Measurements from ENCODE around the gene ADCY9. TPM values are rescaled to one million over a fixed set of nuclear protein-coding genes. Genes with fewer than 3 reads are reported as not detected.

ADCY9 gene
- total RNA-seq, 2 donors from 2014 or later: 1.2 to 3.3 TPM

- Mint-ChIP-seq H3K36me3 (ENCODE audit: low read depth) (no peaks in the 10 kb centered on the region), H3K4me3 (no peak overlapping the region), H3K27me3 (ENCODE audit: insufficient read depth) (no peaks in the 10 kb centered on the region), H3K4me1 (no peaks in the 10 kb centered on the region), H3K27ac (no peak overlapping the region), H3K9me3 (peaks cover 4% of the 10 kb centered on the region)
- H3K27ac ChIP-seq (ENCODE audit: low read depth, low read length): no peak overlapping the region
- no peak overlapping the region for H3K9ac ChIP-seq (ENCODE audit: extremely low read depth, low read length, poor library complexity, severe bottlenecking)
- WGBS, 2 experiments (ENCODE audit: insufficient coverage in 1 of 2, insufficient read length in 1 of 2): 93 to 94% methylated on average over 5 to 7 of the region's 7 CpGs
- H3K9me3 ChIP-seq (ENCODE audit: control insufficient read depth, low read length): no peaks in the 10 kb centered on the region
- H3K36me3 ChIP-seq (ENCODE audit: control insufficient read depth, insufficient read depth, low read length): no peaks in the 10 kb centered on the region
- no peaks in the 10 kb centered on the region for H3K27me3 ChIP-seq (ENCODE audit: control insufficient read depth, insufficient read depth, low read length, poor library complexity, severe bottlenecking)
- TF ChIP-seq, protein P1, sequence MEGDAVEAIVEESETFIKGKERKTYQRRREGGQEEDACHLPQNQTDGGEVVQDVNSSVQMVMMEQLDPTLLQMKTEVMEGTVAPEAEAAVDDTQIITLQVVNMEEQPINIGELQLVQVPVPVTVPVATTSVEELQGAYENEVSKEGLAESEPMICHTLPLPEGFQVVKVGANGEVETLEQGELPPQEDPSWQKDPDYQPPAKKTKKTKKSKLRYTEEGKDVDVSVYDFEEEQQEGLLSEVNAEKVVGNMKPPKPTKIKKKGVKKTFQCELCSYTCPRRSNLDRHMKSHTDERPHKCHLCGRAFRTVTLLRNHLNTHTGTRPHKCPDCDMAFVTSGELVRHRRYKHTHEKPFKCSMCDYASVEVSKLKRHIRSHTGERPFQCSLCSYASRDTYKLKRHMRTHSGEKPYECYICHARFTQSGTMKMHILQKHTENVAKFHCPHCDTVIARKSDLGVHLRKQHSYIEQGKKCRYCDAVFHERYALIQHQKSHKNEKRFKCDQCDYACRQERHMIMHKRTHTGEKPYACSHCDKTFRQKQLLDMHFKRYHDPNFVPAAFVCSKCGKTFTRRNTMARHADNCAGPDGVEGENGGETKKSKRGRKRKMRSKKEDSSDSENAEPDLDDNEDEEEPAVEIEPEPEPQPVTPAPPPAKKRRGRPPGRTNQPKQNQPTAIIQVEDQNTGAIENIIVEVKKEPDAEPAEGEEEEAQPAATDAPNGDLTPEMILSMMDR (conservative IDR thresholded peaks at IDR 0.05): no peak
- no peak overlapping the region for H3K4me3 ChIP-seq (ENCODE audit: low read length)
- no peaks in the 10 kb centered on the region for H3K4me1 ChIP-seq (ENCODE audit: control insufficient read depth, insufficient read depth, low read length)
- no peak for DNase-seq
Measured at GRCh38 chr16:4087990-4088577, 28.2 kb downstream of the ADCY9 start.

GRCh38 chr16:4087099-4087885 lies 28.9 kb downstream of the ADCY9 start:
- DNase-seq: no peak
- Mint-ChIP-seq H3K4me1 (no peaks in the 10 kb centered on the region), H3K4me3 (no peak overlapping the region), H3K36me3 (ENCODE audit: low read depth) (no peaks in the 10 kb centered on the region), H3K27ac (no peak overlapping the region), H3K9me3 (peaks cover 4% of the 10 kb centered on the region), H3K27me3 (ENCODE audit: insufficient read depth) (no peaks in the 10 kb centered on the region)
- no peaks in the 10 kb centered on the region for H3K36me3 ChIP-seq (ENCODE audit: control insufficient read depth, insufficient read depth, low read length)
- no peak overlapping the region for H3K27ac ChIP-seq (ENCODE audit: low read depth, low read length)
- H3K4me1 ChIP-seq (ENCODE audit: control insufficient read depth, insufficient read depth, low read length): no peaks in the 10 kb centered on the region
- TF ChIP-seq, protein P1 (conservative IDR thresholded peaks at IDR 0.05): no peak
- H3K9me3 ChIP-seq (ENCODE audit: control insufficient read depth, low read length): no peaks in the 10 kb centered on the region
- no peaks in the 10 kb centered on the region for H3K27me3 ChIP-seq (ENCODE audit: control insufficient read depth, insufficient read depth, low read length, poor library complexity, severe bottlenecking)
- H3K9ac ChIP-seq (ENCODE audit: extremely low read depth, low read length, poor library complexity, severe bottlenecking): no peak overlapping the region
- 83 to 84% methylated on average over 7 to 12 of the region's 12 CpGs for WGBS, 2 experiments (ENCODE audit: insufficient coverage in 1 of 2, insufficient read length in 1 of 2)
- no peak overlapping the region for H3K4me3 ChIP-seq (ENCODE audit: low read length)

DNA sequence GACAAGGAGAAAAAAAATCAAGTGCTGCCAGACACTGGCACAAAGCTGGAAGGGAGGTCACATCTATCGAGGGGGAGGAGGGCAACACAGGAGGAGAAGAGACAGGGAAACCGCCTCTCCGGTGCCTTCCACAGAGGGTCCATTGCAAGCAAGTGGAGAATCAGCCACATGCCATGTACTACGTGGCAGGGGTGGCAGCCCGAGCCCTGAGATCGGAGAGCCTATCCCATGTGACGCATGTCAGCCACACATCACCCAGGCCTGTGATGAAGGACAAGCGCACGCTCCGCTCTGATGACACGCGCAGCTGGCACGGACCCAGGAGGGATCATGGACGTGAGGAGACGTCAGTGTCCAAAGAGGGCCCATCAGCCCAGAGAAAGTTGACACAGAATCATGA lies 30.1 kb downstream of the ADCY9 start:
- no peak overlapping the region for H3K4me3 ChIP-seq (ENCODE audit: low read length)
- DNase-seq: no peak
- no peaks in the 10 kb centered on the region for H3K4me1 ChIP-seq (ENCODE audit: control insufficient read depth, insufficient read depth, low read length)
- Mint-ChIP-seq H3K4me1 (no peaks in the 10 kb centered on the region), H3K4me3 (no peak overlapping the region), H3K9me3 (peaks cover 4% of the 10 kb centered on the region), H3K36me3 (ENCODE audit: low read depth) (no peaks in the 10 kb centered on the region), H3K27ac (no peak overlapping the region), H3K27me3 (ENCODE audit: insufficient read depth) (no peaks in the 10 kb centered on the region)
- WGBS, 2 experiments (ENCODE audit: insufficient coverage in 1 of 2, insufficient read length in 1 of 2): 97% methylated on average over 15 of the region's 15 CpGs
- TF ChIP-seq, protein P1 (conservative IDR thresholded peaks at IDR 0.05): no peak
- no peaks in the 10 kb centered on the region for H3K27me3 ChIP-seq (ENCODE audit: control insufficient read depth, insufficient read depth, low read length, poor library complexity, severe bottlenecking)
- H3K9me3 ChIP-seq (ENCODE audit: control insufficient read depth, low read length): no peaks in the 10 kb centered on the region
- no peak overlapping the region for H3K9ac ChIP-seq (ENCODE audit: extremely low read depth, low read length, poor library complexity, severe bottlenecking)
- no peak overlapping the region for H3K27ac ChIP-seq (ENCODE audit: low read depth, low read length)
- no peaks in the 10 kb centered on the region for H3K36me3 ChIP-seq (ENCODE audit: control insufficient read depth, insufficient read depth, low read length)

Measured in endodermal cell (in vitro differentiated cells).